Memory B cell (primary cell): ENCODE results near the gene RHBDD1.
A peak's percentile ranks its signal among the peaks of the same experiment; 100 is the strongest.

ENCODE experiments used
- ATAC-seq: fragments of 150-1000 bp; cut with Tn5 transposase; 2 replicates; pipeline ENCODE4 v1.10.0; 2021; ENCODE audit warnings: low read depth, mild to moderate bottlenecking, moderate library complexity
- DNase-seq, 2 donors: peaks; one replicate each; pipeline ENCODE4 v3.0.0; 2022; ENCODE audit warnings: low spot score in 2 of 2
- H3K27ac Mint-ChIP-seq: one replicate; pipeline ENCODE4 v1.8.0; 2022; ENCODE audit warnings: mild to moderate bottlenecking, moderate library complexity, mixed read lengths
- H3K27me3 Mint-ChIP-seq: one replicate; pipeline ENCODE4 v1.8.0; 2022; ENCODE audit warnings: mixed read lengths
- H3K36me3 Mint-ChIP-seq: one replicate; pipeline ENCODE4 v1.8.0; 2022; ENCODE audit warnings: mild to moderate bottlenecking, mixed read lengths
- H3K4me1 Mint-ChIP-seq: one replicate; pipeline ENCODE4 v1.8.0; 2022; ENCODE audit warnings: mixed read lengths
- H3K4me3 Mint-ChIP-seq: one replicate; pipeline ENCODE4 v1.8.0; 2022; ENCODE audit warnings: mild to moderate bottlenecking, moderate library complexity, mixed read lengths
- H3K9me3 Mint-ChIP-seq: one replicate; pipeline ENCODE4 v1.8.0; 2022; ENCODE audit warnings: mixed read lengths

The RHBDD1 gene, protein sequence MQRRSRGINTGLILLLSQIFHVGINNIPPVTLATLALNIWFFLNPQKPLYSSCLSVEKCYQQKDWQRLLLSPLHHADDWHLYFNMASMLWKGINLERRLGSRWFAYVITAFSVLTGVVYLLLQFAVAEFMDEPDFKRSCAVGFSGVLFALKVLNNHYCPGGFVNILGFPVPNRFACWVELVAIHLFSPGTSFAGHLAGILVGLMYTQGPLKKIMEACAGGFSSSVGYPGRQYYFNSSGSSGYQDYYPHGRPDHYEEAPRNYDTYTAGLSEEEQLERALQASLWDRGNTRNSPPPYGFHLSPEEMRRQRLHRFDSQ

GRCh38 chr2:226835796-226836547, at the start of gene RHBDD1:
RHBDD1 (plus strand) TSS chr2:226836054; CDS start chr2:226864694, 28,640 bp downstream.
- H3K36me3 Mint-ChIP-seq: peaks cover 7% of the 10 kb centered on the region
- peak within 1 kb of the TSS; percentile 100 for H3K27ac Mint-ChIP-seq
- DNase-seq (peak; percentile 91 to 92), ATAC-seq (peak; percentile 75)
- peak within 1 kb of the TSS; percentile 94 for H3K4me3 Mint-ChIP-seq
- no peaks in the 10 kb centered on the region for H3K9me3 Mint-ChIP-seq
- H3K4me1 Mint-ChIP-seq: peaks cover 29% of the 10 kb centered on the region
- H3K27me3 Mint-ChIP-seq: no peaks in the 10 kb centered on the region

- Mint-ChIP-seq H3K4me1 (peaks cover 9% of the 10 kb centered on the region), H3K27ac (no peak overlapping the region)
- no peak for ATAC-seq
Observed at GRCh38 chr2:226788064-226788463, 47.8 kb upstream of the RHBDD1 start.

DNA sequence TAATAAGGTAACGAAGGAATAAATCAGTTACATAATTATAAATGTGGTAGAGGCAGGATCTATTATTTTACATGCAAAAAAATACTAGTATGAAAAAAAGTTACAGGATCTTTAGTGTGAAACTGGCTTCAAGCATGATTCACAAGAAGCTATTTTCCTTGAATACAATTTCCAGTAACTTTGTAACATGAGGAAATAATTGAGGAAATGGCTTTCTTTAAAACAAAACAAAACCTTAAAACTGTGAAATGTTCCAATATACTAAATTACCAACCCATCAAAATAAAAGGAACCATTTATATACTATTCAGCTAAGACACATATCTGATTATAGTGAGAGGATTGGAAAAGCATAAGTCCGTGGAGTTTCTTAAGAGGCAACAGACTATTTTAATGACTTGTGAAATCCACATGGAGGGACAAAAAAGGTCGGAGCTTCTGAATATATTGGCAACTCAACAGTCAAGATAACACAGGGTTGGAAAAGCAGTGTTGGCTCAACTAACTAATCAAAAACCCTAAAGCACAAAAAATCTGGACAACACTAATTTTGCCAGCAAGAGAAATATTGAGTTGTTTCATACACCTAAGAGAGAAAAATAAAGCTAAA, 46.9 kb upstream of the RHBDD1 start:
- Mint-ChIP-seq H3K27ac (no peak overlapping the region), H3K36me3 (no peaks in the 10 kb centered on the region), H3K4me3 (no peak overlapping the region), H3K27me3 (no peaks in the 10 kb centered on the region), H3K4me1 (peaks cover 9% of the 10 kb centered on the region), H3K9me3 (no peaks in the 10 kb centered on the region)
- DNase-seq (no peak), ATAC-seq (no peak)

More at GRCh38 chr2:226788064-226788463, 47.8 kb upstream of the RHBDD1 start:
- DNase-seq: no peak
- Mint-ChIP-seq H3K27me3 (no peaks in the 10 kb centered on the region), H3K36me3 (no peaks in the 10 kb centered on the region), H3K9me3 (no peaks in the 10 kb centered on the region), H3K4me3 (no peak overlapping the region)

DNA sequence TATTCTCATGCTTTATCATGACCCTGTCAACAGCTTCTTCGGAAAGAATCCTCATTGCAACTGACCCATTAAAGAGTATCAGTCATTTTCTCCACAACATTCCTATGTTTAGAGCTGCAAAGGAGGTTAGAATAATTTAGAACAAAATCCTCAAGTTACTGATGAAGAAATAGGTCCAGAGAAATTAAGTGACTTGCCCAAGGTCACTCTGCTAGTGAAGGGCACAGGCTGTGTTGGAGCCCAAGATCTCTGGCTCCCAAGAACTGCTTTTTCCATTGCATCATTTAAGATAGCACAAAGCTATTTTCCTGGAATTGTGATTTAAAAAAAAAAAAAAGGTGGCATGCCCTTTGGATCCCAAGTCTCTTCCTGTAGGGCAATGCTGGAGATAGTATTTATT, 45.8 kb upstream of the RHBDD1 start:
- H3K36me3 Mint-ChIP-seq: no peaks in the 10 kb centered on the region
- DNase-seq: no peak
- no peak for ATAC-seq
- no peaks in the 10 kb centered on the region for H3K27me3 Mint-ChIP-seq
- no peaks in the 10 kb centered on the region for H3K9me3 Mint-ChIP-seq
- H3K4me3 Mint-ChIP-seq: no peak overlapping the region
- H3K27ac Mint-ChIP-seq: peak overlapping the region; percentile 99
- peaks cover 9% of the 10 kb centered on the region for H3K4me1 Mint-ChIP-seq

DNA sequence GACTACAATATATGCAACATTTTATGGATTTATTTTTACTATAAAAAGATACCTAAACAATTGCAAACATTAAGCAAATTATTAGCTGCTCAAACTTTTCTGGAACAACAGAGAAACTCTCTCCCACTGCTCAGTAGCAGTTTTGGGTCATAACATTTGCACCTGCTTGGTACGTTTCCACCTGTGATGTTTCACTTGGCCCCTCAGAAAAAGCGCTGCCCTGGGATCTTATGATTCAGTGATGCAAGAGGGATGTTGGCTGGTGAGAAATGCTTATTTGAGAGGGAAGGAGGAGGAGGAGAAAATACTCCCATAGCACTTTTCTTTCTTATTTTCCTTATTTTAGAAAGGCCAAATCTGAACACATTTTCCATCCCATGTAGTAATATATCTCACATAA, 45.4 kb upstream of the RHBDD1 start:
- DNase-seq: no peak
- Mint-ChIP-seq H3K27ac (peak overlapping the region; percentile 99), H3K36me3 (no peaks in the 10 kb centered on the region), H3K4me3 (peak overlapping the region; percentile 27), H3K4me1 (peaks cover 9% of the 10 kb centered on the region), H3K9me3 (no peaks in the 10 kb centered on the region), H3K27me3 (no peaks in the 10 kb centered on the region)
- no peak for ATAC-seq

DNA sequence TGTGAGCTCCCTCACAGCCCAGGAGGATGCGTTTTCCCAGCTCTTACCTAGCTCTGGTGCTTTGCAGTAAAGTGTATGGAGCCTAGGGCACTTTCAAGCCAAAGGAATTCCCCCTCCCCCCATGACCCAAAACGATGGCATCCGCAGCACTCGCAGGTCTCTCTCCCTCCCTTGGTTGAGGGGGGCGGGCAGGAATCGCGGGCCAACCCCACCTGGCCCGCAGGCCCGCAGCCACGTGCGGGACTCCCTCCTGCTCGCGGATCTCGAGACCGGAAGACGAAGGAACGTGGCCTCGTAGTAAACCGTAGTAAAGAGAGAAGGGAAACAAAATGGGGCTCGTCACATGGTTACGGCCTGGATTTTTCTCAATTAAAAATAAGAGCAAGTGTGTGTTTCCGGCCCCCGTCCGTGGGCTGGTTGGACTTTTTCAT, 44.8 kb upstream of the RHBDD1 start:
- peak; percentile 67 for ATAC-seq
- Mint-ChIP-seq H3K4me1 (peaks cover 9% of the 10 kb centered on the region), H3K9me3 (no peaks in the 10 kb centered on the region), H3K36me3 (no peaks in the 10 kb centered on the region), H3K4me3 (peak overlapping the region; percentile 96), H3K27me3 (no peaks in the 10 kb centered on the region), H3K27ac (peak overlapping the region; percentile 99)
- no peak for DNase-seq

DNA sequence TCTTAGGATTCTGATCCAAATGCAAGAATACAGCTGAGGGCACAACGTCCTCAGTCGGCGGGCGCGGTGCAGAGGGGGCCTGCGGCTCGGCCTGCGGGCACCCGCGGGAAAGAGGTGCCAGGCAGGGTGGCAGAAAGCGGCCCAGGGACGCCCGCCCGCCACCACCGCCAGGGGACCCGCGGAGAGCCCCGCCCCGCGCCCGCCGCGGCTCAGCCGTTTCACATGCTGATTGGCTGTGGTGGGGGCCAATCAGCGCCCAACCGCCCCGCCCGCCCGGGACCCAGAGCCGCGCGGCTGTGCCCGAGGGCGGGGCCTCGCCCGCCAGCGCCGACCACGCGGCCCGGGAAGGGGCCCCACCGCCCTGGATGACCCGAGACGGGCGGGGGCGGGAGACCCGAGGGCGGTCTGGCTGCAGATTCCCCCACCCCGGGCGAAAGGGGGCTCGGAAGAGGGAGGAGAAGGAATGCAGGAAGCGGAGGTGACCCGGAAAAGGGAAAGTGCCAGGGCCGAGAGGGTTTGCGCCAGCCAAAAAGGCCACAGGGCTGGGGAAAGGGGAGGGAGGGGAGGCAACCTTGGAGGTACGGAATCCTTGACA, 44.3 kb upstream of the RHBDD1 start:
- H3K9me3 Mint-ChIP-seq: no peaks in the 10 kb centered on the region
- H3K27ac Mint-ChIP-seq: peak overlapping the region; percentile 99
- ATAC-seq: peak; percentile 94
- no peaks in the 10 kb centered on the region for H3K27me3 Mint-ChIP-seq
- peak overlapping the region; percentile 96 for H3K4me3 Mint-ChIP-seq
- H3K4me1 Mint-ChIP-seq: peaks cover 11% of the 10 kb centered on the region
- peak; percentile 93 for DNase-seq
- no peaks in the 10 kb centered on the region for H3K36me3 Mint-ChIP-seq

DNA sequence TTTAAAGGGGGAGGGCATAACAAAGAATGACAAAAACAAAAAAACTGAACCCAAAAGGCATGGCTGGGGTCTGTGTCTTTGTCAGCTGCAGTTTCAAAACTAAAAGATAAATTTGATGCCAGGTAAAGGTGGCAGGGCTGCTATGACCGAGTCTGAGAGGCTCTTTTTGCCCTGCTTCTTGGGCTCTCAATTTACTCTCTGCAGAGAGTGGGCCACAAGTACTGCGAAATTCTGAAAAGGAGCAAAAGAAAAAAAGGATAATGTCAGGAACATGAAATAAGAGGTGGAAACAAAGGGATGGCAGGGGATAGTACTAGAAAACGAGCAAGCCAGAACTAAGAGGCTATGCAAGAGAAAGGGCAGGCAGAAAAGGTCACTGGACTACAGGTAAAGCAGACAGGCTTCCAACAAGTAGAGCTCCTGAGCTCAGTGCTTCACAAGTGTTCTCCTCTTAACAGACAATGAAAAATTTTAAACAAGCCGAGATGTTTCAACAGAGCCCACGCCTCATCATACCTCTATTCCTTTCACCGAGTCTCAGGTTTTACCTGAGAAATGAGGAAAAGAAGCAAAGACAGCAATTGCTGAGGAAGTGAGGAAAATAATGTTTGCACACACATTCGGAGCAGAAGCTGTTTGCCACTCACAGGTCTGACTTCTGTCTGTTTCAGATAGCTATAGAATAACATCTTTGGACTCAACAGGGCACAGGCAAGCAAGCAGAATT, 43.5 kb upstream of the RHBDD1 start:
- Mint-ChIP-seq H3K9me3 (no peaks in the 10 kb centered on the region), H3K27me3 (no peaks in the 10 kb centered on the region), H3K27ac (peak overlapping the region; percentile 99), H3K4me1 (peaks cover 11% of the 10 kb centered on the region), H3K36me3 (no peaks in the 10 kb centered on the region), H3K4me3 (peak overlapping the region; percentile 71)
- no peak for ATAC-seq
- no peak for DNase-seq

- ATAC-seq (no peak), DNase-seq (no peak)
- Mint-ChIP-seq H3K9me3 (no peaks in the 10 kb centered on the region), H3K4me1 (peaks cover 11% of the 10 kb centered on the region), H3K4me3 (no peak overlapping the region), H3K27ac (no peak overlapping the region), H3K36me3 (no peaks in the 10 kb centered on the region), H3K27me3 (no peaks in the 10 kb centered on the region)
Observed at GRCh38 chr2:226793646-226794045, 42.2 kb upstream of the RHBDD1 start.

- H3K4me3 Mint-ChIP-seq: no peak overlapping the region
Observed at GRCh38 chr2:226794196-226794661, 41.6 kb upstream of the RHBDD1 start.

DNA sequence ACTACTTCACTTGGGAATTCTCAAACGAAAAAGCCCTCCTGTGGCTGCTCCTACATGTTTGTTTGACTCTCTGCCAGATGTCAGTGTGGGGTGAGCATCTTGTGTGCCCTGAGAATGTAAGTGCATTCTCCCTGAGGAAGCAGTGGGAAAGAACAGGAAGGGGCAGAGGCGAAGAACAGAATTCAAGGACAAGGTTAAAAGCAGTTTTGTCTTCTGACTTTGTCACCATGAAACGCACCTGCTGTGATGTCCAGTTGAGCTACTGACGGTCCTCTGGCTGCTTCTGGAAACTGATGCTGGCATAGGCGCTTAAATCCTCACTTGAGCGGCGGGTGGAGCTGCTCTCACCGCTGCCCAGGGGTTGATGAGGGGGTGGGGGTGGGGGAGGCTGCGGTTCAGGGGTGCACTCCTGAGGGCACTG, 41.1 kb upstream of the RHBDD1 start:
- H3K4me1 Mint-ChIP-seq: peaks cover 11% of the 10 kb centered on the region
- no peaks in the 10 kb centered on the region for H3K9me3 Mint-ChIP-seq
- peak overlapping the region; percentile 50 for H3K27ac Mint-ChIP-seq
- no peak for DNase-seq
- no peaks in the 10 kb centered on the region for H3K27me3 Mint-ChIP-seq
- no peaks in the 10 kb centered on the region for H3K36me3 Mint-ChIP-seq
- no peak for ATAC-seq
- no peak overlapping the region for H3K4me3 Mint-ChIP-seq

More at GRCh38 chr2:226794196-226794661, 41.6 kb upstream of the RHBDD1 start:
- Mint-ChIP-seq H3K27me3 (no peaks in the 10 kb centered on the region), H3K36me3 (no peaks in the 10 kb centered on the region), H3K4me1 (peaks cover 11% of the 10 kb centered on the region), H3K27ac (peak overlapping the region; percentile 50), H3K9me3 (no peaks in the 10 kb centered on the region)
- no peak for ATAC-seq
- no peak for DNase-seq

- DNase-seq (no peak), ATAC-seq (no peak)
- Mint-ChIP-seq H3K36me3 (no peaks in the 10 kb centered on the region), H3K27ac (no peak overlapping the region), H3K4me1 (peaks cover 14% of the 10 kb centered on the region), H3K9me3 (no peaks in the 10 kb centered on the region), H3K4me3 (no peak overlapping the region), H3K27me3 (no peaks in the 10 kb centered on the region)
Observed at GRCh38 chr2:226795281-226796011, 40.4 kb upstream of the RHBDD1 start.
